Measurements from ENCODE around the gene PDE4D.

PDE4D gene

GRCh38 chr5:59678943-59679342 is 214.6 kb downstream of the PDE4D start:
- no peak for TF ChIP-seq POLR2AphosphoS5 (IDR thresholded peaks at IDR 0.05; ENCODE audit: low read depth, low read length)
- no peak for TF ChIP-seq REST (IDR thresholded peaks at IDR 0.05; ENCODE audit: insufficient read depth in 1 of 2, low read depth in 2 of 2, low read length in 2 of 2)
- TF ChIP-seq TAF1 (IDR thresholded peaks at IDR 0.05; ENCODE audit: borderline replicate concordance, insufficient read depth, low read length): no peak
- TF ChIP-seq SIN3A (IDR thresholded peaks at IDR 0.05; ENCODE audit: borderline replicate concordance, insufficient read depth, low read length): no peak
- TF ChIP-seq FOXP2 (optimal IDR thresholded peaks at IDR 0.05; ENCODE audit: borderline replicate concordance, extremely low read depth, extremely low read length, insufficient read depth): no peak

DNA sequence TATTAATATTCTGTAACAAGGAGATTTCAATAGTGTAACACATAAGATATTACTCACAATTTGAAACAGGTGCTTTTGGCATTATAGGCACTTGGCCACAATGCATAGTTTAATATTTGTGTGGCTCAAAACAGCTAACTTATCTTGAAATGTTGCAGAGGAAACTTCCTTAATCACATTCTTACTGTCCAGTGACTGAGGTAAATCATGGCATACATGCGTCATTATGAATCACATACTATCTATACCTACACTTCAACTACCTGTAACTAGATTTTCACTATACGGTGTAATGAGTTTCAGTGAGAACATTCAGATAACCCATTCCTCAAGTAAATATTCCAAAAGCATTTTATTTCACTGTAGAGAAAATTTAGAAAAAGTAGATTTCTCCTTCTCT is 218.8 kb downstream of the PDE4D start:
- no peak for TF ChIP-seq REST (IDR thresholded peaks at IDR 0.05; ENCODE audit: insufficient read depth in 1 of 2, low read depth in 2 of 2, low read length in 2 of 2)
- no peak for TF ChIP-seq POLR2AphosphoS5 (IDR thresholded peaks at IDR 0.05; ENCODE audit: low read depth, low read length)
- no peak for TF ChIP-seq SIN3A (IDR thresholded peaks at IDR 0.05; ENCODE audit: borderline replicate concordance, insufficient read depth, low read length)
- no peak for TF ChIP-seq FOXP2 (optimal IDR thresholded peaks at IDR 0.05; ENCODE audit: borderline replicate concordance, extremely low read depth, extremely low read length, insufficient read depth)
- TF ChIP-seq TAF1 (IDR thresholded peaks at IDR 0.05; ENCODE audit: borderline replicate concordance, insufficient read depth, low read length): no peak

DNA sequence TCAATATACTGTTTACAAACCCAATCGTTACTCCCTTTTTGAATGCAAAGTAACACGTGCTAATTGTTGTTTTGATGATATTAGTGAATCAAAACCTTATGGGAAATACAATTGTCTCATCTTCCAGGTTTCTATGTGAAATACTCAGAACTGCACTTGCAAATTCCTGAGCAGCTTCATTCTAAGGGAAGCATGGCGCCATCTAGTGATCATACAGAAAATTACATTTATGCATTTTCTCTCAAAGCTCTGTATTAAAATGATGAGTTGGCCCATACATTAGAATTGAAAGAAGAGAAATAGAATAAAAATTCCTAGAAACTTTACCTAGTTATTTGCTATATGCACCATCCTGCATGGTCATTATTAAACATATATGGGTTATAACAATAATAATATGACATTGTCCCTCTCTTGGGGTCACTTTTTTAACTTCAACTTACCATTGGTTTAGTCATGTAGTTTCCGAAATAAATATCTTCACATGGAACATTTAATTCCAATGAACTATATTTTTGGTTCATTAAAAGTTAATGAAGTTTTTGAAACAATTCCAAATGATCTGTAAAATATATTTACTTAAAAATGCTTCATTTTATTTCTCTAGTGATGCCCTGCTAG is 220.0 kb downstream of the PDE4D start:
- TF ChIP-seq SIN3A (IDR thresholded peaks at IDR 0.05; ENCODE audit: borderline replicate concordance, insufficient read depth, low read length) (no peak), TAF1 (IDR thresholded peaks at IDR 0.05; ENCODE audit: borderline replicate concordance, insufficient read depth, low read length) (no peak), REST (IDR thresholded peaks at IDR 0.05; ENCODE audit: insufficient read depth in 1 of 2, low read depth in 2 of 2, low read length in 2 of 2) (no peak), POLR2AphosphoS5 (IDR thresholded peaks at IDR 0.05; ENCODE audit: low read depth, low read length) (no peak), FOXP2 (optimal IDR thresholded peaks at IDR 0.05; ENCODE audit: borderline replicate concordance, extremely low read depth, extremely low read length, insufficient read depth) (no peak)

GRCh38 chr5:59666440-59667068 is 227.0 kb downstream of the PDE4D start:
- TF ChIP-seq SIN3A (IDR thresholded peaks at IDR 0.05; ENCODE audit: borderline replicate concordance, insufficient read depth, low read length) (no peak), TAF1 (IDR thresholded peaks at IDR 0.05; ENCODE audit: borderline replicate concordance, insufficient read depth, low read length) (no peak), POLR2AphosphoS5 (IDR thresholded peaks at IDR 0.05; ENCODE audit: low read depth, low read length) (no peak), REST (IDR thresholded peaks at IDR 0.05; ENCODE audit: insufficient read depth in 1 of 2, low read depth in 2 of 2, low read length in 2 of 2) (no peak), FOXP2 (optimal IDR thresholded peaks at IDR 0.05; ENCODE audit: borderline replicate concordance, extremely low read depth, extremely low read length, insufficient read depth) (no peak)
